Activated naive CD4-positive, alpha-beta T cell treated with anti-CD3 and anti-CD28 coated beads, Interleukin-2, amount 10 ng/mL, durations not matched to agents 7 days and 5 days (primary cell): Measurements from ENCODE around the gene RBM19.
"Not testable (repeated sequence)": the region's sequence is repeated elsewhere in the genome, so short reads cannot be mapped to it uniquely, and the experiment has no call there.

Source experiments
- CTCF ChIA-PET: fragments of 350-600 bp; sonication (Branson Sonifier 250); formaldehyde crosslinking; loops from one replicate; lab custom pipeline; 2021; ENCODE audit warnings: antibody characterized with exemption; lab: Charles Lee
- DNase-seq: peaks from one replicate; pipeline ENCODE4 v3.0.0-alpha.2; 2020
- H3K27ac Mint-ChIP-seq: one replicate; pipeline ENCODE4 v1.8.0; 2021; ENCODE audit warnings: mild to moderate bottlenecking, moderate library complexity, mixed read lengths
- H3K27me3 Mint-ChIP-seq: one replicate; pipeline ENCODE4 v1.8.0; 2021; ENCODE audit warnings: mild to moderate bottlenecking, mixed read lengths
- H3K36me3 Mint-ChIP-seq: one replicate; pipeline ENCODE4 v1.8.0; 2021; ENCODE audit warnings: mixed read lengths
- H3K4me1 Mint-ChIP-seq: one replicate; pipeline ENCODE4 v1.8.0; 2021; ENCODE audit warnings: mixed read lengths
- H3K4me3 Mint-ChIP-seq: one replicate; pipeline ENCODE4 v1.8.0; 2021; ENCODE audit warnings: mild to moderate bottlenecking, moderate library complexity, mixed read lengths
- H3K9me3 Mint-ChIP-seq: one replicate; pipeline ENCODE4 v1.8.0; 2021; ENCODE audit warnings: mixed read lengths

Gene RBM19

DNA sequence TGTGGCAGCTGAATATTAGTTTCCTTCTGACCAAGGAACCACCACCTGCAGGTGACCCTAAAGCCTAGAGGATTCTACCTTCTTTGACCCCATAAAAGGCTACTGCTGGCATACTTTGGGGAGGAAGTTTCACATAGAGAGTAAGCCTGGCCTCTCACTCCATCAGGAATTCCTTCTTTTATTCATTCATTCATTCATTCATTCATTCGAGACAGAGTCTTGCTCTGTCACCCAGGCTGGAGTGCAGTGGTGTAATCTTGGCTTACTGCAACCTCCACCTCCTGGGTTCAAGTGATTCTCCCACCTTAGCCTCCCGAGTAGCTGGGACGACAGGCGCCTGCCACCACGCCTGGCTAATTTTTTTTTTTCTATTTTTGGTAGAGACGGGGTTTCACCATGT lies 64.8 kb downstream of the RBM19 start:
- DNase-seq, CTCF ChIA-PET, H3K36me3 Mint-ChIP-seq: not testable (repeated sequence)

DNA sequence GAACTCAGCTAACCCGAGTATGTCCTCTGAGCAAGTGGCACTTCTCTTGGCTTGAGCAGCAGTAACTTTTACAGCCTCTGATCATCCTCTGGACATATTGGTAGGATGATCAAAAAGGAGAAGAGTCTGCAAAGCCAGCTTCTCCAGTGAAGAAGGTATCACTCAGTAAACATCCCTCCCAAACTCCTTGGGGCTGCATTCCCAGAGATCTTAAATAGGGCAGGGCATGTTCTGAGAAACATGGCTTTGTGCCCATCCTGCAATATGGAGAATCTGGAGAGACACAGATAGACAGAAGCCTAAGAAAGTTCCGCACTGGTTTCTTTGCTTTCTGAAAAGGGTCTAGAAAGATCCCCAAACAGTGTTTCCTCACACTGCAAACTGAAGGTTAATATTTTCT lies 65.4 kb downstream of the RBM19 start:
- Mint-ChIP-seq H3K27me3 (no peaks in the 10 kb centered on the region), H3K27ac (no peak overlapping the region), H3K36me3 (peaks cover 4% of the 10 kb centered on the region), H3K4me1 (no peaks in the 10 kb centered on the region), H3K9me3 (no peaks in the 10 kb centered on the region), H3K4me3 (no peak overlapping the region)
- CTCF ChIA-PET, result no interaction called here
- no peak for DNase-seq

More for the DNA sequence above, 64.8 kb downstream of the RBM19 start:
- H3K4me1 Mint-ChIP-seq, H3K27me3 Mint-ChIP-seq, H3K27ac Mint-ChIP-seq, H3K4me3 Mint-ChIP-seq, H3K9me3 Mint-ChIP-seq: not testable (repeated sequence)

DNA sequence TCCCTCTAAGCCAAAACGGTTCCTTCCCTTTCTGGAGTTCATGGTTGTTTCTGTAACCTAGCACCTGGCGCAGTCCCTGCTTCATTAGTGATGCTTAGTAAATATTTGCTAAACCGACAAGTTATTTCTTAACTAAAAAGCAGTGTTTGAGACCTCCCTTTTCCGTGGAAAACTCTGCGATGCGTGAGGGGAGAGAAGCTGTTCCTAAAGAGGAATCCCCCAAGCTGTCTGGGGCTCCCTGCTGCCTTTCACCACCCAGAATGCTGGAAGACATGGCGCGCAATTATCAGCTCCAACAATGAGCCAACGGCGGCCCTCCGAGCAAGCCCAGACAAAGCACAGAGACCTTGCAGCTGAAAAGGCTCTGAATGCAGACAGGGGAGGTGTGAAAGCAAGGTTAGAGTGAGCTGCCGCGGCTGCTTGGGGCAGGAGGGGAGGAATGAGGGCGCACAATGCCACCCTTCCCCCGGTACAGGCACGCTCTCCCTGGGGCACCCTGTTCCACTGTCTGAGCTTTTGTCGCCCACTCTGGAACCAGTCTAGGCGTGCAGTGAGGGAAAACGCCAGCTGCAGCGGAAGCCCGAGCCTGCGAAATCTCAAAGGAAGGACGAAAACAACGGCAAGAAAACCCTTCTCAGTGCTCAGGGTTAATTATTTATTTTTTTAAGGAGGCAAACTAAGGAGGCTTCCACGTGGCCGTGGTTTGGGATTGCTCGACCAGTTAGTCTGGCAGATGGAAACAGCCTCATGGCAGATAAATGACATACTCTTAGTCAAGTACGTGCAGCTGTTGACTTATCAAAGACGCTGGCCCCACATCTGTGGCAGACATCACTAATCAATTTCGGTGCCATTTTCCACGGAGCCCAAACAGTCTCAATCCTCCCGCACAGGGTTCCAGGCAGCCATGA lies 66.3 kb downstream of the RBM19 start:
- CTCF ChIA-PET, result no interaction called here
- no peaks in the 10 kb centered on the region for H3K27me3 Mint-ChIP-seq
- no peaks in the 10 kb centered on the region for H3K4me1 Mint-ChIP-seq
- H3K9me3 Mint-ChIP-seq, result no peaks in the 10 kb centered on the region
- H3K36me3 Mint-ChIP-seq, result peaks cover under 1% of the 10 kb centered on the region
- DNase-seq, result no peak
- no peak overlapping the region for H3K27ac Mint-ChIP-seq
- H3K4me3 Mint-ChIP-seq, result no peak overlapping the region

DNA sequence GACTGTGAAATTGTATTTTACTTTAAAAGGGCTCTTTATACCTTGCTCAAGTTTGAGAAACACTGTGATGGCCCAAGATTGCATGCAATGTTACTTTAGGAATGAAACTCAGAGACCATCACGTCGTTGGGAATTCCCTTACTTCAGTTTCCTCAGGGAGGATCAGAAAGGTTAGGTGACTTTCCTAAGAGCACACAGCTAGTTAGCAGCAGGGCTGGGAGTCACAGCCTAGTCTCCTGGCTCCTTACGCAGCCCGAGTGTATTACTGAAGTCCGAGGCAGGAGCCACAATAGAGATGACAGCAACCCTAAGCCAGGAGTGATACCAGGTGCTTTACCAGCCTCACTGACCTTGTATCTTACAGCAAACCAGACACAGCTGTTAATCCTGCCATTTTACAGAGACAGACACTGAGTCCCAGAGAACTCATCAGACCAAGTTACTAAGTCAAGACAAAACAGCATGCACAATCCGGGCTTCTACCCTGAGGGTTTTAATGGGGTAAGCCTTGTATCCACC lies 67.0 kb downstream of the RBM19 start:
- CTCF ChIA-PET, result no interaction called here
- DNase-seq, result no peak
- Mint-ChIP-seq H3K4me3 (no peak overlapping the region), H3K36me3 (no peaks in the 10 kb centered on the region), H3K4me1 (no peaks in the 10 kb centered on the region), H3K27ac (no peak overlapping the region), H3K9me3 (no peaks in the 10 kb centered on the region), H3K27me3 (no peaks in the 10 kb centered on the region)

DNA sequence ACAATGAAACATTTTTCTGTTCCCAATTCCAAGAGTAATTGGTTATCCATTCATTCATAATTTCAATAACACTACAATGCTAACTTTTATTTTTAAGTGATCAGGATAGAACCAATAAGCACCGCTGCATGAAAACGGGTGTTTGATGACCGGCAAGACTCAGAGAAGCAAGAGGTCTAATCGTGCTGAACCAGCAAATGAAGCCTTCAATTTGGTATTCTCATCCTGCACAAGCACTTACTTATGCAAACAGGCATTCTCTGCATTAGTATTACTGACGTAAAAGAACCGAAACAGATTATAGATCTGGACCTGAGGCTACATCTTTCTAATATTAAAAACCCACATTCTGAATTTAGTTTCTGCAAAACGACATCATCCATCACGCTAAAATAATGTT lies 67.7 kb downstream of the RBM19 start:
- CTCF ChIA-PET, result no interaction called here
- Mint-ChIP-seq H3K27me3 (no peaks in the 10 kb centered on the region), H3K9me3 (no peaks in the 10 kb centered on the region), H3K4me1 (no peaks in the 10 kb centered on the region), H3K36me3 (no peaks in the 10 kb centered on the region), H3K4me3 (no peak overlapping the region), H3K27ac (no peak overlapping the region)
- DNase-seq, result no peak

DNA sequence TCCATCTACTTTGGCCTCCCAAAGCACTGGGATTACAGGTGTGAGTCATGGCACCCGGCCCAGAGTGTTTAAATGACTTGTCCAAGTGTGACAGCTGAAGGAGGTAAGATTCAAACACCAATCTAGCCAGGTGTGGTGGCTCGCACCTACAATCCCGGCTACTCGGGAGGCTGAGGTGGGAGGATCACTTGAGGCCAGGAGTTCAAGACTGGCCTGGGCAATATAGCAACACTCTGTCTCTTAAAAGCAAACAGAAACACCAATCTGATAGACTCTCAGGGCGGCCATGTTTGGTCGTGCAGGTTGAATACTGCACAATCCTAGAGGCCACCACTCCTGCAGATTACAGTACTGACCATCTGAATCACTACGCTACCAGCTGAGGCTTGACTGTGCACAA lies 68.7 kb downstream of the RBM19 start:
- Mint-ChIP-seq H3K27ac (no peak overlapping the region), H3K4me3 (no peak overlapping the region), H3K27me3 (no peaks in the 10 kb centered on the region), H3K36me3 (no peaks in the 10 kb centered on the region), H3K4me1 (no peaks in the 10 kb centered on the region), H3K9me3 (no peaks in the 10 kb centered on the region)
- DNase-seq, result no peak
- CTCF ChIA-PET, result no interaction called here

DNA sequence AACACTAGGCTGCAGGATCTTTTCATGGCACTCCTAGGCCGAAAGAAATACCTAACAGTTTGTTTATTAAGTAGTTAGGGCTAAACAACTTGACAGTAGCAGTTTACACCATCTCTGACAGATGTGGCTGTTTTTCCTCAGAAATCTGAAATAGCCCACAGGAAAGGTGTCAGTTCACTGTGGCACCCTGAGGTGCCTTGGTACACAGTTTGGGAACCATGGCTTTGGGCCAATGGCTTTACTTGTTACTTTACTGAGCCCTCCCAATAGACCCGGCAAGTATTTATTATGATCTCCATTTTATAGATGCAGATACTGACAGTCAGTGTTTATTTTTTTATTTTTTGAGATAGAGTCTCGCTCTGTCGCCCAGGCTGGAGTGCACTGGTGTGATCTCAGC lies 69.3 kb downstream of the RBM19 start:
- DNase-seq, result no peak
- Mint-ChIP-seq H3K27me3 (no peaks in the 10 kb centered on the region), H3K4me1 (no peaks in the 10 kb centered on the region), H3K27ac (no peak overlapping the region), H3K4me3 (no peak overlapping the region), H3K36me3 (no peaks in the 10 kb centered on the region), H3K9me3 (no peaks in the 10 kb centered on the region)
- CTCF ChIA-PET, result no interaction called here

DNA sequence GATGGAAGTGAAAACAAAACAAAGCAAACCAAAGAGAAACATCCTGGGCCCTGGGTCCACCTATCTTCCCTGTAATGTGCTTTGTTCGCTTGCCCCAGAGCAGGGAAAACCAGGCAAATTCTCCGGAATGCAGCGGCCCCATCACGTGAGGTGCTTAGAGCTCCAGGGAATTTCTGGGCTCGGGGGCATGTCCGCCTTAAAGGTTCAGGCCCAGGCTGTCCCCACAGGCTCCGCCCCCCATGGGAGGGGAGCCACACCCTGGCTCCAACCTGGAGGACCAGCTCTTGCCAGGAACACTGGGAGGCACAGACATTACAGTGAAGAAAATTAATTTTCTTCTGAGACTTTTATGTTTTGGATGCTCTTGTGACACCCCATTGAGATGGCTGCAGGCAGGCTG lies 69.9 kb downstream of the RBM19 start:
- H3K27me3 Mint-ChIP-seq, result no peaks in the 10 kb centered on the region
- no peaks in the 10 kb centered on the region for H3K36me3 Mint-ChIP-seq
- no peak overlapping the region for H3K4me3 Mint-ChIP-seq
- no peak overlapping the region for H3K27ac Mint-ChIP-seq
- DNase-seq, result no peak
- CTCF ChIA-PET, result no interaction called here
- no peaks in the 10 kb centered on the region for H3K9me3 Mint-ChIP-seq
- H3K4me1 Mint-ChIP-seq, result no peaks in the 10 kb centered on the region

DNA sequence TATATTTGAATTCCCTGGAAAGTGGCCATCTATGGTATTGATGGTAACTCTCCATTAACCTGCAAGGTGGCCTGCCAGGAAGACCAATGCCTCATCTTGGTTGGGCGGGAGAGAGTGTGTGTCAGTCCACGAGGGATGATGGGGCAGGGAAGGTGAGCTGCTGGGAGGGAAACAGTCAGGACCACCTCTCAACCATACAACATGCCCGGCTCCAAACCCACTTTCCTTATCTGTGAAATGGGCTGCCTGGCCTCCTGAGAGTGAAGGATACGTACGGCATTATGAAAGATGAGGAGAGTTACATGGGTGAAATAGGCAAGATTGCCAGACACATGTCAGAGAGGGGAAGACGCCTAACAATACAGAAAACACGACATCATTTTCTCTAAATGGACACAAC lies 70.9 kb downstream of the RBM19 start:
- no peak for DNase-seq
- CTCF ChIA-PET, result no interaction called here
- Mint-ChIP-seq H3K27ac (no peak overlapping the region), H3K4me1 (no peaks in the 10 kb centered on the region), H3K4me3 (no peak overlapping the region), H3K9me3 (no peaks in the 10 kb centered on the region), H3K36me3 (no peaks in the 10 kb centered on the region), H3K27me3 (no peaks in the 10 kb centered on the region)

DNA sequence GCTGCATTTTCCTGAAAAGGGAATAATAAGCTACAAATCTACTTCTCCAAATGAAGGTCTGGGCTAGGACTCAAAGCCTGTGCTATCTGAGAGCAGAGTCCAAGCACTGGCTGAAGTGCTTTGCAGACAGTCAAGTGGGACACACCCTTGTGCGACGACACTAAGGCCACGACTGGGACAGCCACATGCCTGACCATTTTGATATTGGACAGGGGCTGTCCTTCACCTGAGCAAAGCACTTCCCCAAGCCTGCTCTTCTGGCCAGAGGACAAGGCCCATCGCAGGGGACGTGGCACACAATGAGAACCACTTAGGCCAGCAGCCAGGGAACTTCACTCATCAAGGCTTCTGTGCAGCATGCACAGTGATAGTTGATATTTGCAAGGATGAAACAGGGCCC lies 71.4 kb downstream of the RBM19 start:
- no peak overlapping the region for H3K4me3 Mint-ChIP-seq
- H3K27me3 Mint-ChIP-seq, result no peaks in the 10 kb centered on the region
- H3K27ac Mint-ChIP-seq, result no peak overlapping the region
- no peak for DNase-seq
- no peaks in the 10 kb centered on the region for H3K9me3 Mint-ChIP-seq
- CTCF ChIA-PET, result no interaction called here
- no peaks in the 10 kb centered on the region for H3K36me3 Mint-ChIP-seq
- H3K4me1 Mint-ChIP-seq, result no peaks in the 10 kb centered on the region

DNA sequence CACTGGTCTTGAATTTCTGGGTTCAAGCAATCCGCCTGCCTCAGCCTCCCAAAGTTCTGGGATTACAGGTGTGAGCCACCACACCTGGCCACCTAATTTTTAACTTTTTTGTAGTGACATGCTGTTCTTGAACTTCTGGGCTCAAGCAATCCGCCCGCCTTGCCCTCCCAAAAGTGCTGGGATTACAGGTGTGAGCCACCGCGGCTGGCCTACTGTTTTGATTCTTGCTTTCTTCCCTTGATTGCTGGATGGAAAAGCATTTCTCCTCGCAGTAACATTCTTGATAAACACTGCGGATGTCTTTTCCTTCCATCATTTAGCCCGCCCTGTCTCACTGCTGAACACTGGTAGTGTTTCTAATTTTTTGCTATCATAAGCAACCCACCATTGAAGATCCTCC lies 72.9 kb downstream of the RBM19 start:
- H3K27ac Mint-ChIP-seq, result no peak overlapping the region
- CTCF ChIA-PET, result no interaction called here
- no peaks in the 10 kb centered on the region for H3K36me3 Mint-ChIP-seq
- no peak for DNase-seq
- no peaks in the 10 kb centered on the region for H3K4me1 Mint-ChIP-seq
- no peaks in the 10 kb centered on the region for H3K9me3 Mint-ChIP-seq
- no peaks in the 10 kb centered on the region for H3K27me3 Mint-ChIP-seq
- H3K4me3 Mint-ChIP-seq, result no peak overlapping the region

DNA sequence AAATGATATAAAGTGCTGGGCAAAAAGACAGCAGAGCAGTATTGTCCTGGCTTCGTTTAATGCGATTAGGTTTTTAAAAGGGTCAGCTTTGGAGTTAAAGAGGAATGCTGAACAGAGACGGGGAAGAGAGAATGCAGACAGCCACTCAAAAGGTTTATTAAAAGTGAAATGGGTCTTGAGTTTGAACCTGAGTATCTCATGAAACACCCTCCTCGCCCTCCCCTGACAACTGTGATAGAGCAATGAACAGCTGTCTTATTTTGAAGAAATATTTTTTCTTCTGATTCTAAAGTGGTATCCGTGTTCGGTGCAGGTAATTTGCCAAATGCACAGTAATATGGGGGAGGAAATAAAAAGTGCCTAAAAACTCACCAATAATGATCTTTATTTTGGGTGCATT lies 73.6 kb downstream of the RBM19 start:
- no peak for DNase-seq
- no peaks in the 10 kb centered on the region for H3K9me3 Mint-ChIP-seq
- no peaks in the 10 kb centered on the region for H3K27me3 Mint-ChIP-seq
- CTCF ChIA-PET, result no interaction called here
- no peak overlapping the region for H3K4me3 Mint-ChIP-seq
- no peak overlapping the region for H3K27ac Mint-ChIP-seq
- H3K36me3 Mint-ChIP-seq, result no peaks in the 10 kb centered on the region
- H3K4me1 Mint-ChIP-seq, result no peaks in the 10 kb centered on the region

DNA sequence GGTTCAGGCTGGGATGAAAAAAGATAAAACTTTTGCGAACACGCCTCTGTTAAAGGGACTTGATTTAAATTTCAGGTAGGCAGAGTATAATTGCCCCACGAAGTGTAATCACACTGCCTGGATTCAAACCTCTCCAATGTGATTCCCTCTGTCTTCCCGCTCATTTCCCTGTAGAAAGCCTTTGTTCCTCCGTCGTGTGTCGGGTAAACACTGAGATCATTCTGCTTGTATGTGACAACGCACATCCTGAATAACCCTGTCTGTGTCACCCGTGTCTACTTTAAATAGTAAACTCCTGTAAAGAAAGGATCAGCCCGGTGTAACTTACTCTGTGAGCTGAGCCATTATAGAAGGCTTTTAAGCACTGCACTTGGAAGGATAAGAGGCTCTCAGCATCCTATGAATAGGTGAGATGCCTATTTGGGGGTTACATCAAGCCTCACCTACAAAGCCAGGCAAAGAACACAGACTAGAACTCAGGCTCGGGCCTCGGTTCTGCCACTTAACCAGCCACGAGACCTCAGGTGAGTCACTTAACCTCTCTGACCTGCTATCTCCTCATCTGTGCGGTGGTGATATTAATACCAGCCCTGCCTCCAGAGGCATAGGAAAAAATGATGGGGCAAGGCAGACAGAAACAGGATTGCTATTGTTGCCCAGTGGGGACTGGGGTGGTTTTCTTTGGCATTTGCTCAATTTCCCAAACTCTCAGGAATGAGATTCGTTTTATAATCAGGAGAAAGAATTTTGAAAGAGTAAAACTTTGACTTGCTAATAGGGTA lies 74.2 kb downstream of the RBM19 start:
- H3K4me3 Mint-ChIP-seq, result no peak overlapping the region
- no peaks in the 10 kb centered on the region for H3K4me1 Mint-ChIP-seq
- no peak overlapping the region for H3K27ac Mint-ChIP-seq
- DNase-seq, result no peak
- no peaks in the 10 kb centered on the region for H3K9me3 Mint-ChIP-seq
- CTCF ChIA-PET, result no interaction called here
- H3K36me3 Mint-ChIP-seq, result no peaks in the 10 kb centered on the region
- H3K27me3 Mint-ChIP-seq, result no peaks in the 10 kb centered on the region

DNA sequence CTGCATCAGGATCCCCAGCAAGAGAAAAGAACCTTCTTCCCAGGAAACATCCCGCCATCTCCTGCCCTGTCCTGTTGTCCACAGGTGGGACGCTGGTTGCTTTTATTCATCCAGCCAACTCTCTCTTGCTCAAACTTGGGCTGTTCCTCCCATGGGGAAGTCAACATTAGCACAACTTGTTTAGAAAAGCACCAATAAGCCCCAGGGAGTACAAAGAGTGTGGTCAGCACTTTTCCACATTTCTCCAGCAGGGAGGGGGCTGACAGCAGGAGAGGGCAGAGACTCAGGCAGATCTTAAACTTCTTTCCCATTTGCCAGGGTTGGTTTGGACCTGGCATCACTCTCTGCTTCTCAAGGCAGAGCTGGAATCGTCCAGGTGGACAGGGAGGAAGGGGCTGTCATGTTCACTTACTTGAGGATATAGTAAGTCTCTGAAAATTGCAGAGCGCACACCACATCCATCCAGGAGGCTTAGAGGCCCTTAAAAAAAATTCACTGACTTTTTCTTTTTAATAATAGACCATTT lies 74.9 kb downstream of the RBM19 start:
- no peak for DNase-seq
- CTCF ChIA-PET, result no interaction called here
- Mint-ChIP-seq H3K9me3 (no peaks in the 10 kb centered on the region), H3K27ac (no peak overlapping the region), H3K27me3 (no peaks in the 10 kb centered on the region), H3K4me3 (no peak overlapping the region), H3K36me3 (no peaks in the 10 kb centered on the region), H3K4me1 (no peaks in the 10 kb centered on the region)
